Measurements from ENCODE around the gene HPSE2.
A peak's percentile ranks its signal among the peaks of the same experiment; 100 is the strongest.

GRCh38 chr10:98467506-98468318, 767.9 kb downstream of the HPSE2 start:
- TF ChIP-seq, protein P1, sequence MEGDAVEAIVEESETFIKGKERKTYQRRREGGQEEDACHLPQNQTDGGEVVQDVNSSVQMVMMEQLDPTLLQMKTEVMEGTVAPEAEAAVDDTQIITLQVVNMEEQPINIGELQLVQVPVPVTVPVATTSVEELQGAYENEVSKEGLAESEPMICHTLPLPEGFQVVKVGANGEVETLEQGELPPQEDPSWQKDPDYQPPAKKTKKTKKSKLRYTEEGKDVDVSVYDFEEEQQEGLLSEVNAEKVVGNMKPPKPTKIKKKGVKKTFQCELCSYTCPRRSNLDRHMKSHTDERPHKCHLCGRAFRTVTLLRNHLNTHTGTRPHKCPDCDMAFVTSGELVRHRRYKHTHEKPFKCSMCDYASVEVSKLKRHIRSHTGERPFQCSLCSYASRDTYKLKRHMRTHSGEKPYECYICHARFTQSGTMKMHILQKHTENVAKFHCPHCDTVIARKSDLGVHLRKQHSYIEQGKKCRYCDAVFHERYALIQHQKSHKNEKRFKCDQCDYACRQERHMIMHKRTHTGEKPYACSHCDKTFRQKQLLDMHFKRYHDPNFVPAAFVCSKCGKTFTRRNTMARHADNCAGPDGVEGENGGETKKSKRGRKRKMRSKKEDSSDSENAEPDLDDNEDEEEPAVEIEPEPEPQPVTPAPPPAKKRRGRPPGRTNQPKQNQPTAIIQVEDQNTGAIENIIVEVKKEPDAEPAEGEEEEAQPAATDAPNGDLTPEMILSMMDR (IDR thresholded peaks at IDR 0.05), result peak; percentile 66 to 76 (median 69)
- no peak for TF ChIP-seq POLR2A (IDR thresholded peaks at IDR 0.05)

All from vagina (tissue), 2 donors.